ENCODE measurements around the gene DENND10.
"Not testable (repeated sequence)": the region's sequence is repeated elsewhere in the genome, so short reads cannot be mapped to it uniquely, and the experiment has no call there.

Gene DENND10

GRCh38 chr10:119166564-119166963 lies 62.7 kb downstream of the DENND10 start:
- no peak for DNase-seq (ENCODE audit: low spot score)

GRCh38 chr10:119167041-119167440 lies 63.1 kb downstream of the DENND10 start:
- DNase-seq (ENCODE audit: low spot score) = no peak

GRCh38 chr10:119174109-119174508 lies 70.2 kb downstream of the DENND10 start:
- DNase-seq (ENCODE audit: low spot score) = no peak

GRCh38 chr10:119176166-119176565 lies 72.3 kb downstream of the DENND10 start:
- no peak for DNase-seq (ENCODE audit: low spot score)

GRCh38 chr10:119177708-119178371 lies 73.9 kb downstream of the DENND10 start:
- DNase-seq (ENCODE audit: low spot score) = no peak

GRCh38 chr10:119178372-119179119 lies 74.6 kb downstream of the DENND10 start, which contains the start of gene PRDX3:
Gene PRDX3 (minus strand): TSS chr10:119178812. CDS start chr10:119178790, 22 bp downstream.
- DNase-seq (ENCODE audit: low spot score) = peak; percentile 85

GRCh38 chr10:119180850-119181400 lies 77.0 kb downstream of the DENND10 start:
- not testable (repeated sequence) for DNase-seq (ENCODE audit: low spot score)

- DNase-seq (ENCODE audit: low spot score) = no peak
Measured at GRCh38 chr10:119183664-119184412, 79.9 kb downstream of the DENND10 start.
